DMS 273 (cell line): Measurements from ENCODE around the gene CHMP4B.

Experiments
- DNase-seq: peaks from one replicate; lab custom pipeline; 2025; ENCODE audit not compliant: unreplicated experiment; lab: John Stamatoyannopoulos, UW

The CHMP4B gene

GRCh38 chr20:33859751-33860150 is 48.6 kb downstream of the CHMP4B start:
- DNase-seq, result no peak

- no peak for DNase-seq
These were observed 50.3 kb downstream of the CHMP4B start for GRCh38 chr20:33861458-33861857.

GRCh38 chr20:33862709-33863403 is 51.7 kb downstream of the CHMP4B start:
- peak; percentile 66 for DNase-seq

GRCh38 chr20:33863440-33864323 is 52.5 kb downstream of the CHMP4B start:
- DNase-seq, result no peak

GRCh38 chr20:33864324-33864963 is 53.3 kb downstream of the CHMP4B start:
- DNase-seq, result no peak

GRCh38 chr20:33865761-33866370 is 54.7 kb downstream of the CHMP4B start:
- no peak for DNase-seq

- peak; percentile 36 for DNase-seq
These were observed 55.4 kb downstream of the CHMP4B start for GRCh38 chr20:33866398-33867100.

- no peak for DNase-seq
These were observed 56.9 kb downstream of the CHMP4B start for GRCh38 chr20:33868042-33868441.

- no peak for DNase-seq
These were observed 57.4 kb downstream of the CHMP4B start for GRCh38 chr20:33868595-33868994.

- no peak for DNase-seq
These were observed 58.1 kb downstream of the CHMP4B start for GRCh38 chr20:33869283-33869682.

- DNase-seq, result no peak
These were observed 60.2 kb downstream of the CHMP4B start for GRCh38 chr20:33871362-33871761.

GRCh38 chr20:33874129-33874528 is 63.0 kb downstream of the CHMP4B start:
- DNase-seq, result no peak

- no peak for DNase-seq
These were observed 63.9 kb downstream of the CHMP4B start for GRCh38 chr20:33875055-33875454.

- no peak for DNase-seq
These were observed 64.4 kb downstream of the CHMP4B start for GRCh38 chr20:33875534-33876026.

- DNase-seq, result no peak
These were observed 67.4 kb downstream of the CHMP4B start for GRCh38 chr20:33878583-33878982.

- DNase-seq, result no peak
These were observed 69.2 kb downstream of the CHMP4B start for GRCh38 chr20:33880396-33880795.

- no peak for DNase-seq
These were observed 70.8 kb downstream of the CHMP4B start for GRCh38 chr20:33881989-33882388.

- no peak for DNase-seq
These were observed 71.3 kb downstream of the CHMP4B start for GRCh38 chr20:33882481-33882880.

GRCh38 chr20:33883164-33883563 is 72.0 kb downstream of the CHMP4B start:
- no peak for DNase-seq

- DNase-seq, result no peak
These were observed 73.5 kb downstream of the CHMP4B start for GRCh38 chr20:33884633-33885032.

- no peak for DNase-seq
These were observed 78.2 kb downstream of the CHMP4B start for GRCh38 chr20:33889312-33889711.
